Natural killer cell (primary cell): ENCODE results near the gene TIAM1. TPM values are rescaled to one million over a fixed set of nuclear protein-coding genes. Genes with fewer than 3 reads are reported as not detected.

Experiments used
- ATAC-seq, 3 donors: fragments of 150-1000 bp in 2 of 3; fragments of 200-7000 bp in 1 of 3; cut with Tn5 transposase; 1 replicate in 1 of 3; 2 replicates in 2 of 3; pipeline ENCODE4 v1.10.0; 2021; ENCODE audit warnings: mild to moderate bottlenecking in 2 of 3, moderate library complexity in 2 of 3
- DNase-seq, 2 donors: peaks; one replicate each; pipeline versions ENCODE4 v3.0.0 to v3.0.0-alpha.2; 2013 to 2021; ENCODE audit warnings: mixed read lengths in 1 of 2
- H3K27ac ChIP-seq: one replicate; pipeline ENCODE4 v1.5.1; 2013; ENCODE audit warnings: mild to moderate bottlenecking, low read length
- H3K27me3 ChIP-seq: one replicate; pipeline ENCODE4 v1.6.1; 2013; ENCODE audit warnings: low read length; ENCODE audit not compliant: control insufficient read depth, insufficient read depth
- H3K36me3 ChIP-seq: one replicate; pipeline ENCODE4 v1.6.1; 2013; ENCODE audit warnings: low read length; ENCODE audit not compliant: control insufficient read depth, insufficient read depth
- H3K4me1 ChIP-seq: one replicate; pipeline ENCODE4 v1.6.1; 2013; ENCODE audit warnings: low read length; ENCODE audit not compliant: control insufficient read depth, insufficient read depth
- H3K4me3 ChIP-seq: one replicate; pipeline ENCODE4 v1.5.1; 2013; ENCODE audit warnings: low read length
- H3K9me3 ChIP-seq: one replicate; pipeline ENCODE4 v1.6.1; 2013; ENCODE audit warnings: low read length; ENCODE audit not compliant: control insufficient read depth, insufficient read depth
- H3K27ac Mint-ChIP-seq, 2 donors: one replicate each; pipeline ENCODE4 v1.8.0; 2022; ENCODE audit warnings: mild to moderate bottlenecking in 2 of 2, mixed read lengths in 2 of 2, moderate library complexity in 1 of 2
- H3K27me3 Mint-ChIP-seq, 2 donors: one replicate each; pipeline ENCODE4 v1.8.0; 2022; ENCODE audit warnings: low read depth in 2 of 2, mixed read lengths in 2 of 2
- H3K36me3 Mint-ChIP-seq: one replicate; pipeline ENCODE4 v1.8.0; 2022; ENCODE audit warnings: mixed read lengths
- H3K4me1 Mint-ChIP-seq, 2 donors: one replicate each; pipeline ENCODE4 v1.8.0; 2022; ENCODE audit warnings: mixed read lengths in 2 of 2
- H3K4me3 Mint-ChIP-seq: one replicate; pipeline ENCODE4 v1.8.0; 2022; ENCODE audit warnings: mild to moderate bottlenecking, moderate library complexity, mixed read lengths
- H3K9me3 Mint-ChIP-seq, 2 donors: one replicate each; pipeline ENCODE4 v1.8.0; 2022; ENCODE audit warnings: mixed read lengths in 2 of 2
- WGBS: methylation state at CpG from one replicate; pipeline ENCODE4 v1.1.7; 2013; ENCODE audit warnings: missing lambda C conversion rate; ENCODE audit not compliant: insufficient coverage; 5-methylcytosine and 5-hydroxymethylcytosine counted together
- intact Hi-C: fragments of 100-400 bp; cut with micrococcal nuclease; formaldehyde crosslinking; loops from one replicate; pipeline ENCODE4 v1.14.2; 2022
- total RNA-seq, 4 donors: library from RNA; stranded (reverse); fragments of 120-200 nt in 1 of 4; gene quantifications; one replicate each; pipeline versions ENCODE4 v1.2.3 to v1.2.4, GENCODE V29; 2013 to 2022
- TF ChIP-seq, protein P1 (sequence below): fragments of 200-600 bp; IDR thresholded peaks from one replicate; pipeline ENCODE4 v1.8.0; 2022; ENCODE audit warnings: antibody characterized with exemption

Gene TIAM1
- total RNA-seq, 3 donors from 2014 or later (not counting 1 experiment from before 2014, with no cell fraction given): 19.1 to 32.3 (median 19.4) TPM

DNA sequence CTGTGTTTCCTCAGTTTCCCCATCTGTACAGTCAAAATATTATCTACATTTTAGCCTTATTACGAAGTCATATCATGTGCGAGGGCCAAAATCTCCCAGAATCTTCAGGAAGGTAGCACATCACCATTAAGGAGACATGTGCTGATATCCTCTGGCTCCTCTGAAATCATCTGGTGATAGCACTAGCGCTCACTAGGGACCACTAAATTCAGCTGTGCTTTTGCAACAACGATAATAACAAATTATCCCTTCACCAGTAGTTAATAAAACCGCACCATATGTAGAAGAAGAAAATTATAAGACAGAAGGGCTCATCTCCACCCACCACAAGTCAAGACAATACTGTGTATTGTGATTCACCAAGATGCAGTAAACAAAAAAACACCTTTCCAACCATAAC lies 53.3 kb downstream of the TIAM1 start:
- ATAC-seq: no peak
- intact Hi-C loops: no loop called here

DNA sequence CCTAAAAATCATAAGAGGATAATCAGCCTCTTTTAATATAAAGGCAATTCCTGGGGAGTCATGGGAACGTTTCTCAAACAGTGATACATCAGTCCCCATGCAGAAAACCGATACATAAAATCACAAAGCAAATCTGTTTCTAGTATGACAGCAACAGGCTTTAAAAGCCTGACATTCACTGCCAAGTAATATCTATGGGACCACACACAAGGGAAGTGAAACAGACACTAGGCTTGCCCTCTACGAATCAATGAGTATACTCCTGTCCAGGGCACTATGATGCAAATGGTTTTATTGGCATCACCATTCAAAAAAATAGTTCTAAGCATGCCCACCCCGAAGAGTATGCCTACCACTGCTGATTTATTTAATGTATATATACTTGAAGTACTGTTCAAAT lies 54.4 kb downstream of the TIAM1 start:
- 86% methylated on average over 3 of the region's 4 CpGs for WGBS
- no peak for DNase-seq
- H3K4me3 Mint-ChIP-seq: no peak overlapping the region
- peaks cover 5% of the 10 kb centered on the region for H3K4me1 ChIP-seq
- H3K27ac ChIP-seq: no peak overlapping the region
- no peaks in the 10 kb centered on the region for H3K27me3 ChIP-seq
- ATAC-seq: no peak
- peaks cover 6 to 16% of the 10 kb centered on the region in 2 donors for H3K4me1 Mint-ChIP-seq
- no peaks in the 10 kb centered on the region for H3K36me3 ChIP-seq
- intact Hi-C loops: no loop called here
- H3K9me3 ChIP-seq: peaks cover 3% of the 10 kb centered on the region
- H3K4me3 ChIP-seq: no peak overlapping the region
- no peaks in the 10 kb centered on the region for H3K9me3 Mint-ChIP-seq
- no peaks in the 10 kb centered on the region for H3K27me3 Mint-ChIP-seq
- no peaks in the 10 kb centered on the region for H3K36me3 Mint-ChIP-seq
- TF ChIP-seq, protein P1, sequence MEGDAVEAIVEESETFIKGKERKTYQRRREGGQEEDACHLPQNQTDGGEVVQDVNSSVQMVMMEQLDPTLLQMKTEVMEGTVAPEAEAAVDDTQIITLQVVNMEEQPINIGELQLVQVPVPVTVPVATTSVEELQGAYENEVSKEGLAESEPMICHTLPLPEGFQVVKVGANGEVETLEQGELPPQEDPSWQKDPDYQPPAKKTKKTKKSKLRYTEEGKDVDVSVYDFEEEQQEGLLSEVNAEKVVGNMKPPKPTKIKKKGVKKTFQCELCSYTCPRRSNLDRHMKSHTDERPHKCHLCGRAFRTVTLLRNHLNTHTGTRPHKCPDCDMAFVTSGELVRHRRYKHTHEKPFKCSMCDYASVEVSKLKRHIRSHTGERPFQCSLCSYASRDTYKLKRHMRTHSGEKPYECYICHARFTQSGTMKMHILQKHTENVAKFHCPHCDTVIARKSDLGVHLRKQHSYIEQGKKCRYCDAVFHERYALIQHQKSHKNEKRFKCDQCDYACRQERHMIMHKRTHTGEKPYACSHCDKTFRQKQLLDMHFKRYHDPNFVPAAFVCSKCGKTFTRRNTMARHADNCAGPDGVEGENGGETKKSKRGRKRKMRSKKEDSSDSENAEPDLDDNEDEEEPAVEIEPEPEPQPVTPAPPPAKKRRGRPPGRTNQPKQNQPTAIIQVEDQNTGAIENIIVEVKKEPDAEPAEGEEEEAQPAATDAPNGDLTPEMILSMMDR: no peak
- H3K27ac Mint-ChIP-seq: no peak overlapping the region

More for the DNA sequence above, 53.3 kb downstream of the TIAM1 start:
- no peaks in the 10 kb centered on the region for H3K36me3 Mint-ChIP-seq
- H3K4me1 Mint-ChIP-seq: peaks cover 9 to 12% of the 10 kb centered on the region in 2 donors
- DNase-seq: no peak
- TF ChIP-seq, protein P1: no peak
- WGBS: 91% methylated on average over 3 of the region's 5 CpGs
- H3K27ac ChIP-seq: no peak overlapping the region
- peaks cover 3% of the 10 kb centered on the region for H3K9me3 ChIP-seq
- H3K4me3 ChIP-seq: no peak overlapping the region
- H3K36me3 ChIP-seq: no peaks in the 10 kb centered on the region
- H3K4me3 Mint-ChIP-seq: no peak overlapping the region
- no peaks in the 10 kb centered on the region for H3K9me3 Mint-ChIP-seq
- no peaks in the 10 kb centered on the region for H3K27me3 ChIP-seq
- no peak overlapping the region for H3K27ac Mint-ChIP-seq
- no peaks in the 10 kb centered on the region for H3K27me3 Mint-ChIP-seq
- H3K4me1 ChIP-seq: no peaks in the 10 kb centered on the region

DNA sequence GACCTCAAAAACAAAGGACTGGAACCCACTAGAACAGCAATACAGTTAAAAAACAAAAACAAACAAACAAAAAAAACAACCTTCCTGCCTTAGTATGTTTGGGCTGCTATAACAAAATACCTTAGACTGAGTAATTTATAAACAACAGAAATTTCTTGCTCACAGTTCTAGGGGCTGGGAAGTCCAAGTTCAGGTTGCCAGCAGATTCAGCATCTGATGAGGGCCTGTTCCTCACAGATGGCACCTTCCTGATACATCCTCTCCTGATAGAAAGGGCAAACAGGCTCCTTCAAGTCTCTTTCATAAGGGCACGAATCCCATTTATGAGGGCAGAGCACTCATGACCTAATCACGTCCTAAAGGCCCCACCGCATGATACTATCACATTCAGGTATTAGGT lies 55.9 kb downstream of the TIAM1 start:
- peaks cover 3% of the 10 kb centered on the region for H3K9me3 ChIP-seq
- TF ChIP-seq, protein P1: no peak
- H3K36me3 ChIP-seq: no peaks in the 10 kb centered on the region
- Mint-ChIP-seq H3K27me3 (no peaks in the 10 kb centered on the region), H3K4me1 (peaks cover 8 to 14% of the 10 kb centered on the region in 2 donors), H3K4me3 (no peak overlapping the region), H3K9me3 (no peaks in the 10 kb centered on the region), H3K27ac (no peak overlapping the region), H3K36me3 (no peaks in the 10 kb centered on the region)
- ATAC-seq (no peak), DNase-seq (no peak)
- intact Hi-C loops: no loop called here
- H3K4me3 ChIP-seq: no peak overlapping the region
- peaks cover 11% of the 10 kb centered on the region for H3K4me1 ChIP-seq
- H3K27ac ChIP-seq: no peak overlapping the region
- WGBS: 90% methylated on average over 3 of the region's 3 CpGs
- H3K27me3 ChIP-seq: no peaks in the 10 kb centered on the region

DNA sequence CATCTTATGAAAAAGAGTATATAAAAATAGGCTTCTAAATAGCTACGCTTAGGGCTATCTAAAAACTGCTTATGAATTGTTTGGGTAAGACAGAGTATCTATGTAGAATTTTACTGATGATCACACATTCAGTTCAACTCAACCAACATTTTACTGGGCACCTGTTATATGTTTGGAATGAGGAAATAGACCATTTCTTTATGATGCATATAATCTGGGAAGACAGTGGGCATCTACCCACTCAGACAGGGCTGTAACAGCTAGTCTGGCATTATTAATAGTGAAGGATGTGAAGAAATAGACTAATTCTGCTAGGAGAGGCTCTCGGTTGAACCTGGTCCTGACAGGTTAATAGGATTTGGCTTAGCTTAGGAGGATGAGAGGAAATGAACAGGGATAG lies 56.9 kb downstream of the TIAM1 start:
- 92% methylated on average over 1 of the region's 2 CpGs for WGBS
- Histone ChIP-seq H3K36me3 (no peaks in the 10 kb centered on the region), H3K4me3 (no peak overlapping the region), H3K9me3 (peaks cover 3% of the 10 kb centered on the region), H3K27me3 (no peaks in the 10 kb centered on the region), H3K4me1 (peaks cover 18% of the 10 kb centered on the region), H3K27ac (no peak overlapping the region)
- no peaks in the 10 kb centered on the region for H3K36me3 Mint-ChIP-seq
- H3K27me3 Mint-ChIP-seq: no peaks in the 10 kb centered on the region
- peaks cover 18 to 23% of the 10 kb centered on the region in 2 donors for H3K4me1 Mint-ChIP-seq
- no peaks in the 10 kb centered on the region for H3K9me3 Mint-ChIP-seq
- H3K4me3 Mint-ChIP-seq: no peak overlapping the region
- TF ChIP-seq, protein P1: no peak
- DNase-seq (no peak), ATAC-seq (no peak)
- no peak overlapping the region for H3K27ac Mint-ChIP-seq
- intact Hi-C loops: no loop called here
